Hippocampal formation (tissue), 2 donors: ENCODE measurements around the gene ZNF467.
A peak's percentile ranks its signal among the peaks of the same experiment; 100 is the strongest.

Source experiments
- DNase-seq, 2 donors: peaks; one replicate each; lab custom pipeline; 2025; lab: John Stamatoyannopoulos, UW

Gene ZNF467

DNA sequence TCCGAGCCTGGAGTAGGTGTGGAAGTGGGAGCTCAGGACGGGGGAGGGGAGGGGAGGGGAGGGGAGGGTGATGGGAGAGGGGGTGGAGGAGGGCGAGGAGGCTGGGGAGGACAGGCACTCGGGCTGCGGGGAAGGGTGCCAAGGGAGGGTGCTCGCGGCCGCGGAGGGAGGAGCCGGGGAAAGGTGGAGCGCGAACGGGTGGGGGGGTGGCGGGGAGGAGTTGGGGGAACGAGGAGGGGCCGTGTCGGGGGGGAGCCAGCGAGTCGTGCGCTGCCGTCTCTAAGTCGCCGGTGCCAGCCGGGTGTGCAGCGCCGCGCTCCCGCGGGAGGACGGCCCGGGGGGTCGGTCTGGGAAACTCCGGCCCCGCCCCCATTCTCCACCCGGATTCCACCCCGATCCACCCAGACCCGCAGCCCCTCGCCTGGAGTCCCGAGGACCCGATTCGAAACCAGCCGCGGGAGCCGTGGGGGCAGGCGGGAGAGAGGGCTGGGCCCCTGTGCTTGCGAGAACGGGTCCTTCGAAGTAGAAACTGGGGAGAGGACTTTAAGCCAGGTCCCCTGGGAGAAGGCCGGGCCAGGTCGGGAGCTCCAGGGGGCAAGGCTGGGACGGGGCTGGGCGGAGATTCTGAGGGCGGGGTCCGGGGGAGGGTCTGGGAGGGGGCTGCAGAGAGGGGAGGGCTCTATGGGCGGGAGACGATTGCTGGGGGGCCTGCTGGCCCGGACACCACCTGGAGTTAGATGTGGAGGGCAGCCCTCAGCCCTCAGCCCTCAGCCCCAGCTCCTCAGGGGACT, at the start of gene ZNF467:
Gene ZNF467 (minus strand): TSS at position 143 of the 791 bp plus-strand sequence. CDS start 2,556 bp downstream, outside the sequence.
- DNase-seq = peak in 1 of 2 donors; percentile 30

DNA sequence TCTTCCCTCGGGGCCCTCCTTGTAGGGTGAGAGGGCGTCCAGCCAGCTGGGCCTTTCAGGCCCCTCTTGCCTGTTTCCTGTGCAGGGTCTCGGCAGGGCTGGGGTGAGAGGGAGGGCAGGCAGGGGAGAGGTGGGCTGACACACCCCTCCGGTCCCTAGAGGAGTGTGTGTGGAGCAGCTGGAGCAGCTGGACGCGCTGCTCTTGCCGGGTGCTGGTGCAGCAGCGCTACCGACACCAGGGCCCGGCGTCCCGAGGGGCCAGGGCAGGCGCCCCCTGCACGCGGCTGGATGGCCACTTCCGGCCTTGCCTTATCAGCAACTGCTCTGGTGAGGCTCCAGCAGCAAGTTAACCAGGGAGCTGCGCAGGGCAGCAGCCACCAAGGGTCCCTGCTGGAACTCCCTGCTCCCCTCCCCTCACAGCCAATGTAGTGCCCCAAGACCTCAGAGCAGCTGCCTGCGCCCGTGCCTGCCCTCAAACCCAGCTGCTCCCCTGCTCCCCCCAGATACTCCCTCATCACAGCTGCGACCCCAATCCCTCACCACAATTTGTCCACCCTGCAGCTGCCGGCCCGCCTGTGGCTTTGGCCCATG, 49.1 kb upstream of the ZNF467 start:
- DNase-seq = no peak

GRCh38 chr7:149821191-149822148, 48.1 kb upstream of the ZNF467 start:
- no peak for DNase-seq

DNA sequence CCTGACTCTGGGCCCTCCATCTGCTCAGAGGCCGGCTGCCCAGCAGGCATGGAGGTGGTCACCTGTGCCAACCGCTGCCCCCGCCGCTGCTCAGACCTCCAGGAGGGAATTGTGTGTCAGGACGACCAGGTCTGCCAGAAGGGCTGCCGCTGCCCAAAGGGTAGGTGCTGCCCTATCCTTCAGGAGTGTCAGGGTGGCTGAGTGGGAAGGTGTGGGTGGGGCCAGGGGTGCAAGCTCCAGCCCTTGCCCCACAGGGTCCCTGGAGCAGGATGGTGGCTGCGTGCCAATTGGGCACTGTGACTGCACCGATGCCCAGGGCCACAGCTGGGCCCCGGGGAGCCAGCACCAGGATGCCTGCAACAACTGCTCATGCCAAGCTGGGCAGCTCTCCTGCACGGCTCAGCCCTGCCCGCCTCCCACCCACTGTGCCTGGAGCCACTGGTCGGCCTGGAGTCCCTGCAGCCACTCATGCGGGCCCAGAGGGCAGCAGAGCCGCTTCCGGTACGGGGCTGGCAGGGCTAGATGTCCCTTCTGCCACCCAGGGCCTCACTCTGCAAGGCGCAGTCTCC, 47.3 kb upstream of the ZNF467 start:
- DNase-seq = no peak

GRCh38 chr7:149819961-149820340, 46.6 kb upstream of the ZNF467 start:
- DNase-seq = no peak

- no peak for DNase-seq
These were observed 46.0 kb upstream of the ZNF467 start for GRCh38 chr7:149819141-149819960.

GRCh38 chr7:149818536-149818840, 45.1 kb upstream of the ZNF467 start:
- no peak for DNase-seq

- no peak for DNase-seq
These were observed 44.6 kb upstream of the ZNF467 start for GRCh38 chr7:149817836-149818535.

DNA sequence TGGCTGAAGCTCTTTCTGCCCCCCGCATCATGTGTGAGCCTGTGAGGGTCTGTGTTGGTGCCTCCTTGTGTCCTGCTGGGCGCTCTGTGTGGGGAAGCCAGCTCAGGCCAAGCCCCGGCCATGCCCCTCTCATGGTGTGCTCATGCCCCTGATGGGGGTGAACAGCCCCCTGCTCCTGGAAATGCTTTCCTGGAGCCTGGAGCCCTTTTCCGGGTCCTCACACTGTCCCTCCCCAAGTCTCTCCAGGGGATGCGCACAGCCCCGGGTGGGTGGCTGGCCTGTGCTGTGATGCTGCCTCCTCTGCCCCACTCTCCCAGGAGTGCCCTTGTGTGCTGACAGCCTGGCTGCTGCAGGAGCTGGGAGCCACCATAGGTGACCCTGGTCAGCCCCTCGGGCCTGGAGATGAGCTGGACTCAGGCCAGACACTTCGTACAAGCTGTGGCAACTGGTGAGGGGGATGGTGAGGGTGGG, 43.9 kb upstream of the ZNF467 start:
- DNase-seq = no peak

DNA sequence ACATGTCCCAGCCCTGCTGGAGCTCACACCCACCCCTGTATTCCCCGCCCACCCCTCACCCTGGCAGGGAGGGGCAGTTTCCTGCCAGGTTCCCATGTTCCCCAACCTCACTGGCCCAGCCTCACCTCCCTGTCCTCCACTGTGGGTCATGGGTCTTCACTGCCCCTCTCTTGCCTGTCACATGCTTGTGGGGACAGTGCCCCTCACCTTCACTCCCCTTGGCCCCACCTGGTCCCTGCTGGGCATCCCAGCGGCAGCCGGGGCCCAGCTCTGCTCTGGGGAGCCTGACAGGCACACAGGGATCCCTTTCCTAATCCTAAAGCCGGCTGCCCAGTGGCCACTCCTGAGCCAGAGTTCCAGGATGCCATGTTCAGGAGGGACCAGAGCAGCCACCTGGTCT, 43.4 kb upstream of the ZNF467 start:
- DNase-seq = no peak

- DNase-seq = no peak
These were observed 42.9 kb upstream of the ZNF467 start for GRCh38 chr7:149816267-149816751.

- DNase-seq = no peak
These were observed 42.4 kb upstream of the ZNF467 start for GRCh38 chr7:149815661-149816266.

GRCh38 chr7:149815121-149815520, 41.7 kb upstream of the ZNF467 start:
- DNase-seq = no peak

DNA sequence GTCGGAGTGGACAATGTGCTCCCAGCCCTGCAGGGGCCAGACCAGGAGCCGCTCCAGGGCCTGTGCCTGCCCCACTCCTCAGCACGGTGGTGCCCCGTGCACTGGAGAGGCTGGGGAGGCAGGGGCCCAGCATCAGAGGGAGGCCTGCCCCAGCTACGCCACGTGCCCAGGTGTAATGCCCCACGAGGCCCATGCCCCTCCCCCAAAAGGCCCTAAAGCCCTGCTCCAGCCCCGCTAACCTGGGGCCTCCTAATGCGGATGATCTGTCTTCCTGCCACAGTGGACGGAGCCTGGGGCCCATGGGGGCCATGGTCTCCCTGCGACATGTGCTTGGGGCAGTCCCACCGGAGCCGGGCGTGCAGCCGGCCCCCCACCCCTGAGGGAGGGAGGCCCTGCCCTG, 41.1 kb upstream of the ZNF467 start:
- DNase-seq = no peak

- DNase-seq = no peak
These were observed 40.1 kb upstream of the ZNF467 start for GRCh38 chr7:149813254-149814035.

- DNase-seq = no peak
These were observed 38.6 kb upstream of the ZNF467 start for GRCh38 chr7:149811831-149812490.

- DNase-seq = no peak
These were observed 37.8 kb upstream of the ZNF467 start for GRCh38 chr7:149811221-149811620.

DNA sequence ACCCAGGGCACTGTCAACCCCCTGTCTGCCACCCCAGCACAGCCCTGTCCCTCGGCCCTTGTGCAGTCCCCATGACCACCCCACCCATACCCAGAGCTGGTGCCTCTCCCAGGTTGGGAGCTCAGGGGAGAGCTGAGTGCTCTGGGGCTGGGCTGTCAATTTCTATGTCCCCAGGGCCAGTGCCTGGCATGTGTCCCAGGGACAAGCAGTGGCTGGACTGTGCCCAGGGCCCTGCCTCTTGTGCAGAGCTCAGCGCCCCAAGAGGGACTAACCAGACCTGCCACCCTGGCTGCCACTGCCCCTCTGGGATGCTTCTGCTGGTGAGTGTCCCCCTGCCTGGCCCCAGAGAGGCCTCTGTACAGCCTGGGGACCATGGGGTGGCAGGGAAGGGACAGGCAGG, 35.8 kb upstream of the ZNF467 start:
- DNase-seq = no peak

DNA sequence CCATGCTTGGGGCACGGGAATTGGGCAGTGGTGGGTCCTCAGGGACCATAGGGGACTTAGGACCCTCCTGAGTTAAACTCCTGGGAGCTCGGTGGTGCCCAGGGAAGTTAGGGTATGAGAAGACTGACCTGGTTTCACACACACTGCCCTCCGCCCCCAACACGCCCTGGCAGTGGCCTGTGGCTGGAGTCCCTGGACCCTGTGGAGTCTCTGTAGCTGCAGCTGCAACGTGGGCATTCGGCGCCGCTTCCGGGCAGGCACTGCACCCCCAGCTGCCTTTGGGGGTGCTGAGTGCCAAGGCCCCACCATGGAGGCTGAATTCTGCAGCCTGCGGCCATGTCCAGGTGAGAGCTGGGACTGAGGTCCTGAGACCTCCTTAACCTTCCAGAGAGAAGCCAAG, 34.9 kb upstream of the ZNF467 start:
- no peak for DNase-seq
